HG02588 (cell line): ENCODE results near the gene DERA.
A peak's percentile ranks its signal among the peaks of the same experiment; 100 is the strongest.
"Not testable (repeated sequence)": the region's sequence is repeated elsewhere in the genome, so short reads cannot be mapped to it uniquely, and the experiment has no call there.

Experiments used
- ATAC-seq: cut with Tn5 transposase; IDR thresholded peaks from one replicate; pipeline ENCODE4 v1.9.1; 2021; ENCODE audit warnings: mild to moderate bottlenecking, moderate library complexity; ENCODE audit not compliant: unreplicated experiment

The DERA gene

GRCh38 chr12:15910864-15911721, at the start of gene DERA:
TSS of gene DERA (plus strand) at chr12:15911332. CDS start at chr12:15911384, 52 bp downstream.
- peak; percentile 97 for ATAC-seq

- no peak for ATAC-seq
Measured at GRCh38 chr12:15861404-15861803, 49.7 kb upstream of the DERA start.

GRCh38 chr12:15862840-15863239, 48.3 kb upstream of the DERA start:
- ATAC-seq, result no peak

GRCh38 chr12:15863372-15863771, 47.8 kb upstream of the DERA start:
- ATAC-seq, result no peak

DNA sequence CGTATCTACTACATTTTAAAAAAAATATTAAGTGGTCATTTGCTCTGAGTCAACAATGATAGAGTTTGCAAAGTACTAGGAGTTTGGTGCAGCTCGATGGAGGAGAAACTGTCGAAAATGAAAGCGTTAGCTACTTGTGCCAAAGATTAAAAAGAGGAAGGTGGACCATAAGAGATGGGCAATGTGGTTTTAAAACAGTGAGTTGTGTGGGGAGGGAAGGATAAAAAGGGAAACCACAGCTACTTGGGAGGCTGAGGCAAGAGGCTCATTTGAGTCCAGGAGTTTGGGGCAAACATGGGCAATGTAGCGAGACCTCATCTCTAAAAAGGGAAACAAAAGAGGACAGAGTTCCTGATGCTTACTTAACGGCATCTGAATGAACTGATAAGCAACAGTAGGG, 47.1 kb upstream of the DERA start:
- peak; percentile 91 for ATAC-seq

DNA sequence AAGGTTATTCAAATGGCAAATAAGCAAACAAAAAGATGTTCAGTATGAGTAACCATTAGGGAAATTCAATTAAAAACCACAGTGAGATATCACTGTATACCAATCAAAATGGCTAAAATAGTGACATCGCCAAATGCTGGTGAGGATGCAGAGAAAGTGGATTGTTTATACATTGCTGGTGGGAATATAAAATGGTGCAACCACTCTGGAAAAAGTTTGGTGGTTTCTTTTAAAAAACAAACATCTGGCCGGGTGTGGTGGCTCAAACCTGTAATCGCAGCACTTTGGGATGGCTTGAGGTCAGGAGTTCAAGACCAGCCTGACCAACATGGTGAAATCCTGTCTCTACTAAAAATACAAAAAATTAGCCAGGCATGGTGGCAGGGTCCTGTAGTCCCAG, 42.9 kb upstream of the DERA start:
- ATAC-seq, result no peak

- ATAC-seq, result no peak
Measured at GRCh38 chr12:15873556-15873955, 37.6 kb upstream of the DERA start.

DNA sequence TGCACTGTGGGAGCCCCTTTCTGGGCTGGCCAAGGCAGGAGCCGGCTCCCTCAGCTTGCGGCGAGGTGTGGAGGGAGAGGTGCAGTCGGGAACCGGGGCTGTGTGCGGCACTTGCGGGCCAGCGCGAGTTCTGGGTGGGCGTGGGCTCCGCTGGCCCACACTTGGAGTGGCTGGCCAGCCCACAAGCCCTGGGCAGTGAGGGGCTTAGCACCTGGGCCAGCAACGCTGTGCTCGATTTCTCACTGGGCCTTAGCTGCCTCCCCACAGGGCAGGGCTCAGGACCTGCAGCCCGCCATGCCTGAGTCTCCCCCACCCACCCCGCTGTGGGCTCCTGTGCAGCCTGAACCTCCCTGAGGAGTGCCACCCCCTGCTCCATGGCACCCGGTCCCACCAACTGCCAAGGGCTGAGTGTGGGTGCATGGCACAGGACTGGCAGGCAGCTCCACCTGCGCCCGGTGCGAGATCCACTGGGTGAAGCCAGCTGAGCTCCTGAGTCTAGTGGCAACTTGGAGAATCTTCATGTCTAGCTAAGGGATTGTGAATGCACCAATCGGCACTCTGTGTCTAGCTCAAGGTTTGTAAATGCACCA, 36.5 kb upstream of the DERA start:
- not testable (repeated sequence) for ATAC-seq

DNA sequence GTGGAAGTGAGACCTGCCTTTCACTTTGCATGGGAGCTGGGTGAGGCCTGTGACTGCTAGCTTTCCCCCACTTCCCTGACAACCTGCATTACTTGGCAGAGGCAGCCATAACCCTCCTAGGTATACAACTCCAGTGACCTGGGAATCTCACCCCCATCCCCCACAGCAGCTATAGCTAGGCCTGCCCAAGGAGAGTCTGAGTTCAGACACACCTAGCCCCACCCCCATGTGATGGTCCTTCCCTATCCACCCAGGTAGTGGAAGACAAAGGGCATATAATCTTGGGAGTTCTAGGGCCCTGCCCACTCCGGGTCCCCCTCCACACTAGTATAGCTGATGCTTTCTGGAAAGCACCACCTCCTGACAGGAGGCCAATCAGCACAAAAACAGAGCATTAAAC, 35.3 kb upstream of the DERA start:
- ATAC-seq, result no peak

GRCh38 chr12:15879413-15879812, 31.7 kb upstream of the DERA start:
- ATAC-seq, result no peak

DNA sequence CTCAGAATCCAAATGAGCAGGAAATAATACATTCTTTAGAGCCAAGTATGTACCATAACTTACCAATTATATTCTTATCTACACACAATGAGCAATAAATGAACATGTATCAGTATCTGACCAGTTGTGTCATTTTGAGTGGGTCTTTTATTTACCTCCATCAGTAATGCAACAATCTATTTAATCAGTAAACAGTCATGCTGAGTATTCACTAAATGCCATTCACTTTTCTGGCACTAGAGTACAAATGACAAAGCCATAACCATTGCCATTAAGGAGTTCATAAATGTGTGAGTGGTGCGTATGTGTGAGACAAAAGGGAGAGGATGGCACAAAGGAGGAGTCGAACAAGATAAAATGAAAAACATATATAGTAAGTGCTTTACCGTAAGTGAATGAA, 30.4 kb upstream of the DERA start:
- ATAC-seq, result no peak

DNA sequence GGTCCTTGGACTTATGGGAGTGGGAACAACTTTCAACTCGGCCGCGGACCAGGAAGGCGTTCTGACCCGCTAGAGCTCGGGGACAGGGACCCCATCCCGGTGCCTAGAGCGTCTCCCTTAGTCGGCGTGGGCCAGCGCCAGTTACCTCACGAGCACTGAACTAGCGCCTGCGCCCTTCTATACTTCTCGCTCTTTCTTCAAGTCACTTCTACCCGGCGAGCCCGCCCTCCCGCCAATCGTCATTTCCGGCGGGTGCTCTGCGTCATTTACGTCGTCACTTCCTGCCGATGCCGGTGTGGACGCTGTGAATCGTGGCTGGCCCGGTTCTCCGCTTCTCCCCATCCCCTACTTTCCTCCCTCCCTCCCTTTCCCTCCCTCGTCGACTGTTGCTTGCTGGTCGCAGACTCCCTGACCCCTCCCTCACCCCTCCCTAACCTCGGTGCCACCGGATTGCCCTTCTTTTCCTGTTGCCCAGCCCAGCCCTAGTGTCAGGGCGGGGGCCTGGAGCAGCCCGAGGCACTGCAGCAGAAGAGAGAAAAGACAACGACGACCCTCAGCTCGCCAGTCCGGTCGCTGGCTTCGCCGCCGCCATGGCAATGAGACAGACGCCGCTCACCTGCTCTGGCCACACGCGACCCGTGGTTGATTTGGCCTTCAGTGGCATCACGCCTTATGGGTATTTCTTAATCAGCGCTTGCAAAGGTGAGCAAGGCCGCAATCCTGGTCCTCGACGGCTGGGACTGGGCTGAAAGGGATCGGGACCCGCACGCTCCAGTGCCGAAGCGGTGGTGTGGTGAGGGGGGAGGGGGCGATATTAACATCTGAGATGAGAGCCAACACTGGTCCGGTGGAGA, 28.8 kb upstream of the DERA start, which contains the start of gene STRAP:
TSS of gene STRAP (plus strand) at position 270 of the 854 bp plus-strand sequence. CDS start at position 591, 321 bp downstream.
- ATAC-seq, result peak; percentile 96

- no peak for ATAC-seq
Measured at GRCh38 chr12:15883536-15883935, 27.6 kb upstream of the DERA start.

GRCh38 chr12:15886372-15887042, 24.6 kb upstream of the DERA start:
- no peak for ATAC-seq

DNA sequence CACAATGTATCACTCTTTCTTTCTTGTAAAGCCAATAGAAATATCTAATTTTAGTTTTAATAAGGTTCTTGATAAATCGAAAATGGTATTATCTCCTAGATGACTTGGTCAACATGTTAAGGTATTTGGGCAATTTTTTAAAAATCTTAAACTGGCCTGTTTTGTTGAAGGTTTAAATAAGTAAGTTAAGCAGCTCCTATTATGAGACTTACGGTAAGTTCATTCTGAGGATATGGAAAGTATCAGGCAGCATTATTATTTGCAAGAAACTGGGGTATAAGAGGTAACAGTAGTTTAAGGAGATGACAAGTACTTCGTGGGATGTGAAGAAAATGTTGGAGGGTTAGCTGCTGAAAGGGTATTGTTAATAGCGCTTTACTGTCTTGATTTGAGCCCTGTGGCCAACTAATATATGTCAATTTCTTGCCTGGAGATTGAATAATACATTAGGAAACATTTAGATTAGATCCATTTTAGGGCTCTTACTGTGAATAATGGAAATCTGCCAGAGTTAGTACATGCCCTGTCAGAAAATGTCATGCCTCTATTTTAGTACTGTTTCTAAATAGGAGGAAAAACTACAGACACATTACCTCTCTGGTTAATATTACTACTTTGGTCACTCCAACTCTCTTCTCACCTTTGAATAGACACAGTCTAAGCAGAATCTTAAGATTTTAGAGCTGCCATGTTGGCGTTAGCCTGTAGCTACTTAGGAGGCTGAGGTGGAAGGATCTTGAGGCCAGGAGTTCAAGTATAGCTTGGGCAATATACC, 23.9 kb upstream of the DERA start:
- no peak for ATAC-seq

DNA sequence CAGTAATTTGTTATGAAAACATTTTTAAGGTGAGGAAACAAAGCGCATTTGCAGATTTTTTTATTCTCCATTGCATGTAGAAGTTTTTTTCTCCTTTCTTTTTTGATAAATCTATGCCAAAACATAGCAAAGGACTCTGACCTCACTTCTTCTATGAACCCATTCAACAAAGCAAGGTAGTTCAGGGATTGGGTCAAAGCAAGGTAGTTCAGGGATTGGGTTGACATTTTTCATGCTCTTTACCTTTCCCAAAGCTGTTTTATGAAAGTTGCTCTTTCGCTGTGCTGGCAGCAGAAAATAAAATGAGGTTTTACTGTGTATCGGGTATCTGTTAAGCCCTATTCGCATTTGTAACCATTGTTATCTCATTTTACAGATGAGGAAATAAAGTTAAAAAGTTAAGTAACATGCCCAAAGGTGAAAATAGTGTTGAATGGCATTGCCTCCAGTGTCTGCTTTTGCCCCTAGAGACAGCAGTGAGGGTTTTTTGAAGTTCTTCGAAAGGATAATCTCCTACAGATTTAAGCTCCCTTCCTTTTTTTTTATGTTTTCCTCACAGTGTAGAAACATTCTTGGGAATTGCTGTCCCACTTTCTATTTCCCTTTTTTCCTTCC, 18.4 kb upstream of the DERA start:
- no peak for ATAC-seq

- ATAC-seq, result no peak
Measured at GRCh38 chr12:15893260-15893659, 17.9 kb upstream of the DERA start.

DNA sequence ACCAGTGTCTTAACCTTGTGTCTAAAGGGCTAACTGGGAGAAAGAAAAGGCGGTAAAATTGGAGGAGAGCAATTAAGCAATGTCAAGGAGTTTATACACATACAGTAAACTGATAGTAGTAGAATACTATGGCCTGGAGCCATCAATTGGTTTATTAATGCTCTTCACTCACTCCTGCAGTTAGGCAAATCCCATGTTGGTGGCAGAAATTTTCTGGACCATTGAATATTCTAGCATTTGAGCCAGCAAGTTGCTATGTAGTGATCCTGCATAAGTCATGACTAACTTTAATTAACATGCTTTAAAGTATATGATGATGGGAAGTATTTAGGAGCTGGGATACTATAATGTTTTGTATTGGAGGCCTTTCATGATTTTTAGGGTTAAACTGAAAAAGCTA, 14.3 kb upstream of the DERA start:
- ATAC-seq, result no peak

- ATAC-seq, result no peak
Measured at GRCh38 chr12:15897433-15897832, 13.7 kb upstream of the DERA start.
